ENCODE measurements around the gene SRRM2. TPM values are rescaled to one million over a fixed set of nuclear protein-coding genes. Genes with fewer than 3 reads are reported as not detected.

SRRM2 gene
- total and polyA plus RNA-seq, 9 donors: 103 to 610 (median 507) TPM

- 70% methylated on average over 15 of the region's 21 CpGs for WGBS (ENCODE audit: insufficient coverage)
- peak; percentile 0 for DNase-seq
- H3K9me3 ChIP-seq (replicated peaks; ENCODE audit: control insufficient read depth, low read depth, low read length): no peaks in the 10 kb centered on the region
- H3K27me3 ChIP-seq (ENCODE audit: control insufficient read depth, insufficient read depth, low read length): peaks cover 8% of the 10 kb centered on the region
- peaks cover 6% of the 10 kb centered on the region for H3K4me1 ChIP-seq (ENCODE audit: control insufficient read depth, insufficient read depth, low read length)
- no peak overlapping the region for H3K4me3 ChIP-seq (ENCODE audit: low read length)
- H3K36me3 ChIP-seq (ENCODE audit: control insufficient read depth, insufficient read depth, low read length): peaks cover 17% of the 10 kb centered on the region
- no peak overlapping the region for H3K27ac ChIP-seq (ENCODE audit: low read length)
These were observed 39.9 kb upstream of the SRRM2 start for GRCh38 chr16:2712546-2712945.

- DNase-seq: peak; percentile 1
- Histone ChIP-seq H3K27ac (ENCODE audit: low read length) (no peak overlapping the region), H3K27me3 (ENCODE audit: control insufficient read depth, insufficient read depth, low read length) (peaks cover 8% of the 10 kb centered on the region), H3K4me3 (ENCODE audit: low read length) (no peak overlapping the region), H3K4me1 (ENCODE audit: control insufficient read depth, insufficient read depth, low read length) (peaks cover 6% of the 10 kb centered on the region), H3K9me3 (replicated peaks; ENCODE audit: control insufficient read depth, low read depth, low read length) (no peaks in the 10 kb centered on the region), H3K36me3 (ENCODE audit: control insufficient read depth, insufficient read depth, low read length) (peaks cover 10% of the 10 kb centered on the region)
- WGBS (ENCODE audit: insufficient coverage): 71% methylated on average over 14 of the region's 14 CpGs
These were observed 38.9 kb upstream of the SRRM2 start for GRCh38 chr16:2713523-2713922.

GRCh38 chr16:2713985-2714774 lies 38.3 kb upstream of the SRRM2 start:
- Histone ChIP-seq H3K27ac (ENCODE audit: low read length) (no peak overlapping the region), H3K27me3 (ENCODE audit: control insufficient read depth, insufficient read depth, low read length) (peaks cover 8% of the 10 kb centered on the region), H3K9me3 (replicated peaks; ENCODE audit: control insufficient read depth, low read depth, low read length) (no peaks in the 10 kb centered on the region), H3K36me3 (ENCODE audit: control insufficient read depth, insufficient read depth, low read length) (peaks cover 6% of the 10 kb centered on the region), H3K4me3 (ENCODE audit: low read length) (no peak overlapping the region), H3K4me1 (ENCODE audit: control insufficient read depth, insufficient read depth, low read length) (peaks cover 7% of the 10 kb centered on the region)
- no peak for DNase-seq
- WGBS (ENCODE audit: insufficient coverage): 82% methylated on average over 23 of the region's 28 CpGs

- H3K27me3 ChIP-seq (ENCODE audit: control insufficient read depth, insufficient read depth, low read length): peaks cover 8% of the 10 kb centered on the region
- no peaks in the 10 kb centered on the region for H3K36me3 ChIP-seq (ENCODE audit: control insufficient read depth, insufficient read depth, low read length)
- no peaks in the 10 kb centered on the region for H3K9me3 ChIP-seq (replicated peaks; ENCODE audit: control insufficient read depth, low read depth, low read length)
- H3K27ac ChIP-seq (ENCODE audit: low read length): no peak overlapping the region
- H3K4me1 ChIP-seq (ENCODE audit: control insufficient read depth, insufficient read depth, low read length): peaks cover 13% of the 10 kb centered on the region
- no peak for DNase-seq
- no peak overlapping the region for H3K4me3 ChIP-seq (ENCODE audit: low read length)
- 29% methylated on average over 8 of the region's 9 CpGs for WGBS (ENCODE audit: insufficient coverage)
These were observed 37.4 kb upstream of the SRRM2 start for GRCh38 chr16:2715064-2715463.

- DNase-seq: peak; percentile 68
- H3K36me3 ChIP-seq (ENCODE audit: control insufficient read depth, insufficient read depth, low read length): no peaks in the 10 kb centered on the region
- H3K4me3 ChIP-seq (ENCODE audit: low read length): no peak overlapping the region
- WGBS (ENCODE audit: insufficient coverage): 4% methylated on average over 33 of the region's 33 CpGs
- no peaks in the 10 kb centered on the region for H3K9me3 ChIP-seq (replicated peaks; ENCODE audit: control insufficient read depth, low read depth, low read length)
- H3K27me3 ChIP-seq (ENCODE audit: control insufficient read depth, insufficient read depth, low read length): peaks cover 8% of the 10 kb centered on the region
- no peak overlapping the region for H3K27ac ChIP-seq (ENCODE audit: low read length)
- peaks cover 13% of the 10 kb centered on the region for H3K4me1 ChIP-seq (ENCODE audit: control insufficient read depth, insufficient read depth, low read length)
These were observed 36.9 kb upstream of the SRRM2 start for GRCh38 chr16:2715519-2715918.

- Histone ChIP-seq H3K27ac (ENCODE audit: low read length) (no peak overlapping the region), H3K27me3 (ENCODE audit: control insufficient read depth, insufficient read depth, low read length) (peaks cover 8% of the 10 kb centered on the region), H3K9me3 (replicated peaks; ENCODE audit: control insufficient read depth, low read depth, low read length) (no peaks in the 10 kb centered on the region), H3K4me1 (ENCODE audit: control insufficient read depth, insufficient read depth, low read length) (peaks cover 13% of the 10 kb centered on the region), H3K4me3 (ENCODE audit: low read length) (no peak overlapping the region), H3K36me3 (ENCODE audit: control insufficient read depth, insufficient read depth, low read length) (no peaks in the 10 kb centered on the region)
- no peak for DNase-seq
- 64% methylated on average over 12 of the region's 17 CpGs for WGBS (ENCODE audit: insufficient coverage)
These were observed 36.2 kb upstream of the SRRM2 start for GRCh38 chr16:2715966-2716885.

- no peak overlapping the region for H3K27ac ChIP-seq (ENCODE audit: low read length)
- DNase-seq: no peak
- no peaks in the 10 kb centered on the region for H3K9me3 ChIP-seq (replicated peaks; ENCODE audit: control insufficient read depth, low read depth, low read length)
- H3K36me3 ChIP-seq (ENCODE audit: control insufficient read depth, insufficient read depth, low read length): no peaks in the 10 kb centered on the region
- no peak overlapping the region for H3K4me3 ChIP-seq (ENCODE audit: low read length)
- WGBS (ENCODE audit: insufficient coverage): 78% methylated on average over 8 of the region's 10 CpGs
- peaks cover 13% of the 10 kb centered on the region for H3K4me1 ChIP-seq (ENCODE audit: control insufficient read depth, insufficient read depth, low read length)
- H3K27me3 ChIP-seq (ENCODE audit: control insufficient read depth, insufficient read depth, low read length): peaks cover 8% of the 10 kb centered on the region
These were observed 35.5 kb upstream of the SRRM2 start for GRCh38 chr16:2716948-2717347.

- no peak overlapping the region for H3K4me3 ChIP-seq (ENCODE audit: low read length)
- 80% methylated on average over 14 of the region's 21 CpGs for WGBS (ENCODE audit: insufficient coverage)
- no peaks in the 10 kb centered on the region for H3K9me3 ChIP-seq (replicated peaks; ENCODE audit: control insufficient read depth, low read depth, low read length)
- peaks cover 8% of the 10 kb centered on the region for H3K27me3 ChIP-seq (ENCODE audit: control insufficient read depth, insufficient read depth, low read length)
- H3K36me3 ChIP-seq (ENCODE audit: control insufficient read depth, insufficient read depth, low read length): no peaks in the 10 kb centered on the region
- no peak for DNase-seq
- peaks cover 13% of the 10 kb centered on the region for H3K4me1 ChIP-seq (ENCODE audit: control insufficient read depth, insufficient read depth, low read length)
- H3K27ac ChIP-seq (ENCODE audit: low read length): no peak overlapping the region
These were observed 34.8 kb upstream of the SRRM2 start for GRCh38 chr16:2717383-2718263.

- Histone ChIP-seq H3K36me3 (ENCODE audit: control insufficient read depth, insufficient read depth, low read length) (no peaks in the 10 kb centered on the region), H3K9me3 (replicated peaks; ENCODE audit: control insufficient read depth, low read depth, low read length) (no peaks in the 10 kb centered on the region), H3K27ac (ENCODE audit: low read length) (no peak overlapping the region), H3K27me3 (ENCODE audit: control insufficient read depth, insufficient read depth, low read length) (peaks cover 5% of the 10 kb centered on the region), H3K4me3 (ENCODE audit: low read length) (no peak overlapping the region), H3K4me1 (ENCODE audit: control insufficient read depth, insufficient read depth, low read length) (peaks cover 13% of the 10 kb centered on the region)
- WGBS (ENCODE audit: insufficient coverage): 83% methylated on average over 7 of the region's 16 CpGs
- DNase-seq: no peak
These were observed 32.9 kb upstream of the SRRM2 start for GRCh38 chr16:2719328-2720063.
